ENCODE measurements around the gene UBL7.

UBL7 gene

GRCh38 chr15:74408385-74408784 is 52.6 kb downstream of the UBL7 start:
- no peak for DNase-seq (ENCODE audit: low read depth)

GRCh38 chr15:74406992-74407705 is 53.8 kb downstream of the UBL7 start:
- peak; percentile 84 for DNase-seq (ENCODE audit: low read depth)

DNA sequence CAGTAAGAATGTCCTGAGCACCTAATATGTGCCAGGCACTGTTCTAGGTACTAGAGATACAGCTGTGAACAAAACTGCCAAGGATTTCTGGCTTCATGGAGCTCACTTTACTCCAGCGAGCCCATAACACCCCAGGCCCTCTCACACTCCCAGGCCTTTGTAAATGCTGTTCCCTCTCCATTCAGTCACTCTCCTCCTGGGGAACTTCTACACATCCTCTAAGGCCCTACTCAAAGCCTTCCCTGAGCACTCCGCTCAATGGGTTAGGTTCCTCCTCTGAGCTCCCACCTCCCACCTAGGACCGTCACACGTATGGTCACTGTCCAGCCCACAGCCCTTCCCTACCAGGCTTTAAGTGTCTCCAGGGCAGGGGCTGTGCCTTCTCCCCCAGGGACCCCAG is 54.4 kb downstream of the UBL7 start:
- DNase-seq (ENCODE audit: low read depth), result no peak

DNA sequence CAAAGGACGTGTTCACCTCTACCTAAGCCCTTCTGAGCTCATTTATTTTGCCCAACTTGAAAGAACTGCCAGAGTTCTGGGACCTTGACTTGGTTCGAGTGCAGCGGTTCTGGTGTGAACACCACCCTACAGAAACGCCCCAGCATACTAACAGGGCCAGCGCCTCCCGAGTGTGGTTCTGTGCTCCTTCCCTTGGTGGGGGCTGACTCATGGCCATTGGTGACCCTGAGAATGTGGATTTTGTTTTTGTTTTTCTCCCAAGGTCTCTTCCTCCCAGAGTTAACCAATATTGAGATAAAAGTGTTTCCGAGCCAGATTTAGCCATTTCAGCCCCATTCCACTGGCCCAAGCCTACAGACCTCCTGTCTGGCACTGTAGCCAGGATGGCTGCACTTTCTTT is 55.1 kb downstream of the UBL7 start:
- no peak for DNase-seq (ENCODE audit: low read depth)

GRCh38 chr15:74403991-74404563 is 56.9 kb downstream of the UBL7 start:
- DNase-seq (ENCODE audit: low read depth), result no peak

DNA sequence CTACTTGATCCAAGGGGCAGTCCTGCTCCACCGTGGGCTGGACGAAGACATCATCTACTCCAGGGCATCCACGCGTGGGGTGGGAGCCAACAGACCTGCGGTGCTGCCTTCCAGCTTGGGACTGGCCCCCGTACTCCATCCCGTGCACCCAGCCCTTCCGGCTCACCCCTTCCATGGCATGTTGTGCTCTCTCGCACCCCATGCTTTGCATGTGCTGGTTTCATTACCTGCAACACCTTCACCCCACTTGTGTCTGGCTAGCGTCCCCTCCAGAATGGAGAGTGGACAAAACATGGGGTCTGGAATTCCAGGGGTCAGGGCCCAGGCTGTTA is 57.4 kb downstream of the UBL7 start:
- DNase-seq (ENCODE audit: low read depth), result no peak

GRCh38 chr15:74402873-74403587 is 57.9 kb downstream of the UBL7 start:
- no peak for DNase-seq (ENCODE audit: low read depth)

GRCh38 chr15:74402337-74402841 is 58.6 kb downstream of the UBL7 start:
- DNase-seq (ENCODE audit: low read depth), result no peak

- DNase-seq (ENCODE audit: low read depth), result no peak
These were observed 59.8 kb downstream of the UBL7 start for GRCh38 chr15:74400915-74401757.

- DNase-seq (ENCODE audit: low read depth), result no peak
These were observed 60.6 kb downstream of the UBL7 start for GRCh38 chr15:74400313-74400860.

GRCh38 chr15:74399511-74400312 is 61.2 kb downstream of the UBL7 start:
- peak; percentile 63 for DNase-seq (ENCODE audit: low read depth)

- no peak for DNase-seq (ENCODE audit: low read depth)
These were observed 61.9 kb downstream of the UBL7 start for GRCh38 chr15:74399100-74399499.

DNA sequence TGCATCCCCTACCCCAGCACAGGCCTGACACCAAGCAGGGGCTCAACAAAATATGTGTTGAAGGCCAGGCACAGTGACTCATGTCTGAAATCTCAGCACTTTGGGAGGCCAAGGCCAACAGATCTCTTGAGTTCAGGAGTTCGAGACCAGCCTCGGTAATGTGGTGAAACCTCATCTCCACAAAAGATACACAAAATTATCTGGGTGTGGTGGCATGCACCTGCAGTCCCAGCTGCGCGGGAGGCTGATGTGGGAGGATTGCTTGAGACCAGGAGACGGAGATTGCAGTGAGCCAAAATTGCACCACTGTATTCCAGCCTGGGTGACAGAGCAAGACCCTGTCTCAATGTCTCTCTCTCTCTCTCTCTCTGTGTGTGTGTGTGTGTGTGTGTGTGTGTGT is 62.8 kb downstream of the UBL7 start:
- DNase-seq (ENCODE audit: low read depth), result no peak

GRCh38 chr15:74397239-74398068 is 63.5 kb downstream of the UBL7 start:
- no peak for DNase-seq (ENCODE audit: low read depth)

GRCh38 chr15:74396445-74397238 is 64.3 kb downstream of the UBL7 start:
- peak; percentile 83 for DNase-seq (ENCODE audit: low read depth)

DNA sequence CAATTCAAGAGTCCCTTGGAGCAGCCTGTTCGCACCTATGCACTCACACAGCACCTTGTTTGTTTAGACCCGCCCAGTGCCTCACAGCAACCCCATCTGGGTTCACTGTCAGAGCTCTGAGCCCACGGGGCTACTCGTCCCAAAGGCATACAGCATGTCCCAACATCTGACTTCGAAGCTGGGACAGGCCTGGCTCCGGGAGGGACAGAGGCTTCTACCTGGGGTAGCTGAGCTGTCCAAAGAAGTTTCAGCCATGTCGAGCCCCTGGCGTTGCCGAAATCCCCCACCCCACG is 64.9 kb downstream of the UBL7 start:
- DNase-seq (ENCODE audit: low read depth), result no peak
